ENCODE measurements around the gene KCNJ10. TPM values are rescaled to one million over a fixed set of nuclear protein-coding genes. Genes with fewer than 3 reads are reported as not detected.
A peak's percentile ranks its signal among the peaks of the same experiment; 100 is the strongest.

The KCNJ10 gene
- total RNA-seq, 4 donors from 2014 or later = not detected

DNA sequence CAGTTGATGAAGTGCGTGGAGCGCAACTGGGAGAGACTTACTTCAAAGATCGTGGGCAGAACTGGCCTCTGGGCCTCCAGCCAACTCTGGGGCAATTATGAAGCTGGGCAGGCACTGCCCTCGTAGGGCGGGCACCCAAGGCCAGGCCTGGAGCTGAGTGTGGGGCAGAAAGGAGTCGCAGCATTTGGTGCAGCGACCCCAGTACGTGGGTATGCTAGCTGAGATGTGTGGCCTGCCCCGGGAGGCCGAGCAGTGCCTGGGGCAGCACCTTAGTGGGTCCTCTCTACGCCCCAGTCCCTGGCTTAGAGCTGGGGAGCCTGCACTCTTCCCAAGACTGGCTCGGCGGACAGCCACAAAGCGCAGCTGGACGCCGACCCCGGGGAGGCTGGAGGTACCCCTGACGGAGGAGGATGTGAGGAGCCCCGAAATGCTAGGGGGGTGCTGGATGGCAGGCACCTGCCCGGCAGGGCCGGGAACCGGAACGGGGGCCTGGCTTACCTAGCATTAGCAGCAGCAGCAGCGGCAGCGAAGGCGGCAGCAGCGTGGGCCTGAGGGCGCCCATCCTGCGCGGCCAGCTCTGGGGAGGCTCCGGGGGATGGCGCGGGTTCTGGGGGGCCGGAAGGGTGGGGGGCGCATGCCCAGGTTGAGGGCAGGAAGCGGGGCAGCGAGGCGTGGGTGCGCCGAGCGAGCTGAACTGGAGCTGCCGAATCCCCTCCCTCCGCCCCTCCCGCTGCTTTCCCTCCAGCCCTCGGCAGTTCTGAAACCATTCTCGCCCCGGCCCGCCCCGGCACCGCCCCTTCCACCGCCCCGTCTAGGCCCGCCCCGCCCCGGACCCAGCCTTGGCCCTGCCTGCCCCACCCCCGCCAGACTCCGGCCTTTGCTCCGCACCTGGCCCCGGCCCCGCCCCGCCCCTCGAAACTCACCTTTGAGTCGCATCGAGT is 28.2 kb upstream of the KCNJ10 start, which contains the start of gene IGSF8:
IGSF8 (minus strand) TSS at position 709 of the 941 bp plus-strand sequence; CDS start at position 562, 147 bp downstream.
- Histone ChIP-seq H3K4me3 (peak within 1 kb of the TSS; percentile 79), H3K27ac (peak within 1 kb of the TSS; percentile 84), H3K4me1 (peaks cover 59% of the 10 kb centered on the region), H3K9me3 (no peaks in the 10 kb centered on the region), H3K36me3 (peaks cover 17% of the 10 kb centered on the region), H3K27me3 (no peaks in the 10 kb centered on the region)
- TF ChIP-seq POLR2A (IDR thresholded peaks at IDR 0.05) (no peak), EP300 (IDR thresholded peaks at IDR 0.05) (no peak)
- TF ChIP-seq, protein P1, sequence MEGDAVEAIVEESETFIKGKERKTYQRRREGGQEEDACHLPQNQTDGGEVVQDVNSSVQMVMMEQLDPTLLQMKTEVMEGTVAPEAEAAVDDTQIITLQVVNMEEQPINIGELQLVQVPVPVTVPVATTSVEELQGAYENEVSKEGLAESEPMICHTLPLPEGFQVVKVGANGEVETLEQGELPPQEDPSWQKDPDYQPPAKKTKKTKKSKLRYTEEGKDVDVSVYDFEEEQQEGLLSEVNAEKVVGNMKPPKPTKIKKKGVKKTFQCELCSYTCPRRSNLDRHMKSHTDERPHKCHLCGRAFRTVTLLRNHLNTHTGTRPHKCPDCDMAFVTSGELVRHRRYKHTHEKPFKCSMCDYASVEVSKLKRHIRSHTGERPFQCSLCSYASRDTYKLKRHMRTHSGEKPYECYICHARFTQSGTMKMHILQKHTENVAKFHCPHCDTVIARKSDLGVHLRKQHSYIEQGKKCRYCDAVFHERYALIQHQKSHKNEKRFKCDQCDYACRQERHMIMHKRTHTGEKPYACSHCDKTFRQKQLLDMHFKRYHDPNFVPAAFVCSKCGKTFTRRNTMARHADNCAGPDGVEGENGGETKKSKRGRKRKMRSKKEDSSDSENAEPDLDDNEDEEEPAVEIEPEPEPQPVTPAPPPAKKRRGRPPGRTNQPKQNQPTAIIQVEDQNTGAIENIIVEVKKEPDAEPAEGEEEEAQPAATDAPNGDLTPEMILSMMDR (IDR thresholded peaks at IDR 0.05) = no peak
- 3% methylated on average over 21 of the region's 64 CpGs for WGBS
- DNase-seq (ENCODE audit: low spot score in 2 of 2) = peak; percentile 96 to 97

DNA sequence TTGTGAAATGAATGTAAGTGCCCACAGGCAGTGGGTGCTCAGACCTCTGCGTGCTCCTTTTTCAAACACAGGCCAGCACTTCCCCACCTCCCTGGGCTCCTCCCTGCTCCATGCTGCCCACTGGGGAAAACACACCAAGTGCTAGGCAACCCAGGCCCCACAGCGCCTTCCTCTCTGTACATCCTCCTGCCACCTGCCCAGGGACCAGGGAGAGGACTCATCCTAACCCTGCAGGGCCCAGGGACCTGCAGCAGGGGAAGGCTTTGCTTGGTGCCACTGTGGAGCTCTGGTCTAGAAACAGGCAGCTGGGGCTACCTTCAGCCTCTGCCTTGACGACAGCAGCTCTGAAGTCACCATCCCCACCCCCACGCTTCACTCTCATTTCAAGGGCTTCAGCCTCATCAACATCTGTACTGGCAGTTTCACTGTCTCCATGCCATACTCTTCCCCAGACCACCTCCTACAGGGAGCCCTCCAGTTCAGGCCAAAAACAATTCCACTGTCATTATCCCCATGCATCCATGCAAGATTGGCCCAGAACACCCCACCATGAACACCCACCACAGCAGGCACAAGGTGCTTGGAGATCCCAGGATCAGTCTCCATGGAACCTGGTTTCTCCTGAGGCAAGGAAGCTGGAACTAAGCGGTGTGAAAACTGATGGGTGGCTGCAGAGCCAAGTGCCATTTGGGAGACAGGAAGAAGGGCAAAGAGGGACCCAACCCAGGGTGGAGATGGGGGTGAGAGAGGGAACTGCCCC is 27.4 kb upstream of the KCNJ10 start:
- Histone ChIP-seq H3K4me3 (peak overlapping the region; percentile 79), H3K27ac (peak overlapping the region; percentile 84), H3K36me3 (peaks cover 25% of the 10 kb centered on the region), H3K27me3 (no peaks in the 10 kb centered on the region), H3K9me3 (no peaks in the 10 kb centered on the region), H3K4me1 (peaks cover 56% of the 10 kb centered on the region)
- 34% methylated on average over 4 of the region's 5 CpGs for WGBS
- TF ChIP-seq POLR2A (IDR thresholded peaks at IDR 0.05) (no peak), POLR2AphosphoS5 (IDR thresholded peaks at IDR 0.05) (no peak), EP300 (IDR thresholded peaks at IDR 0.05) (no peak)
- TF ChIP-seq, protein P1 (IDR thresholded peaks at IDR 0.05) = no peak
- no peak for DNase-seq (ENCODE audit: low spot score in 2 of 2)

DNA sequence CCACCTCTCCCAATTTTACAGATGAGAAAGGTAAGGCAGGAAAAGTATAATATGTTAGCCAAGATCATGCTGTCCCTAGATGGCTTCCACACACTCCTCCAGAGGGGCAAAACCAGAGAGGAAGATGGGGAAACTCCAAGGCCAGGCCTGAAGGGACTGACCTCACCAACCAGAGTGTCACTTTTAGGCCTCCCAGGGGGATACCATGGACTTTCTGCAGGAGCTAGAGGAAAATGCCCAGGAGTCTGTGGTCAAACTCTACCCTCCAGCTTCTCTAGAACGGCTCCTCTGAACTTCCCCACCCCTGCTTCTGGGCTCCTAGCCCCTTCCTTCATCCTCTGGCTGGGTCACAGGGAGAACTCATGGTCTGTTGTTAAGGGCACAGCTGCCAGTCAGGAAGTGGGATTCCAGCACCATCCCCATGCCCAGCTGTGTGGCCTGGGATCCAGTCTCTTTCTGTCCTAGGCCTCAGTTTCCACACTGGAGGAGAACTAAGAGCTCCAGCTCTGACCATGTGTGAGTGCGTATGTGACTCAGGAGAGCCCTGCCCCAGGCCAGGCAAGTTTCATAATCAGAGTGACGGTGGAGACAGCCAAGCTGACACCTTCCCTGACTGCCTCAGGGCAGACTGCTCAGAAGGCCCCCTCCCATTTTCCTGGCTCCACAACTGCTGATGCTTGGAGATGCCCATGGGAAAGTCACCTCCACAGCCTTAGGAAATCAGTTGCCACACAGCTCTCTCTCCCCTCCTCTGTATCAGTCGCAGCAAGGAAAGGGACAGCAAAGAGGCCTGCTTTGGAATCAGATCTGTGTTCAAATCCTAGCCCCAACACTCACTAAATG is 26.5 kb upstream of the KCNJ10 start:
- DNase-seq (ENCODE audit: low spot score in 2 of 2) = peak in 1 of 2 donors; percentile 87
- WGBS = 30% methylated on average over 4 of the region's 4 CpGs
- peaks cover 33% of the 10 kb centered on the region for H3K36me3 ChIP-seq
- H3K9me3 ChIP-seq = no peaks in the 10 kb centered on the region
- peak overlapping the region; percentile 79 for H3K4me3 ChIP-seq
- peak overlapping the region; percentile 84 for H3K27ac ChIP-seq
- TF ChIP-seq EP300 (IDR thresholded peaks at IDR 0.05) (no peak), POLR2AphosphoS5 (IDR thresholded peaks at IDR 0.05) (peak in 1 of 3 donors; percentile 17)
- peaks cover 47% of the 10 kb centered on the region for H3K4me1 ChIP-seq
- no peaks in the 10 kb centered on the region for H3K27me3 ChIP-seq

DNA sequence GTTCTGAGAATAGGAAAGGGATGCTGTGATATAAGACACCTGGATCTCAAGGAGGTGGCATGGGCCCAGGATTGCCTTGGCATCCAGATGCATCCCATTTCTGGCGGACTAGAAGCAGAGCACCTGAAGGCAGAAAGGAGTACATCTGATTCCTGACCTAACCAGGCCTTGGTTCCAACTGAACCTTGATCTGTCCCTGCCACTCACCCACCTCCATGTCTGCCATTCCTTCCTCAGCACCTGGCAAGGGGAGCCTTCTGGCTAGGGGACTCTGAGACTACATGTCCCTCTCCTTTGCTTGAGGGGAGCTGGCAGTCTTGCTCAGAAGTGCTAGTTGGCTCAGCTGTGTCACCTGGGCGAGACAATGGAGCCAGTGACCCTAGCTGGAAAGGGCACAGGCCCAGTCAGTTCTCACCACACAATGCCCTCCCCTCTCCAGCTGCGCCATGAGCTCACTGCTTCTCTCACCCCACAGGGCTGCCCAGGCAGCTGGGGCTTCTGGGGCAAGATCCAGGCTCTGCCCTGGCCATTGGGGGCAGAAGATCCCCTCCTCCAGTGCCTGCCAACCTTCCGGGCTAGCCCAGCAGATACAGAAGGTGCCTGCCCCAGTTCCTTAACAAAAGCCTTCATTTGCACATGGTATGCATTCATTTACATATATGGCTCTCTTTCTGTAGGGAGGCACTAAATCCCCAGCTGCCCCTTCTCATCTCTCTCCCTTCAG is 25.6 kb upstream of the KCNJ10 start:
- TF ChIP-seq POLR2AphosphoS5 (IDR thresholded peaks at IDR 0.05) = no peak
- TF ChIP-seq EP300 (IDR thresholded peaks at IDR 0.05) = no peak
- TF ChIP-seq POLR2A (IDR thresholded peaks at IDR 0.05) = no peak
- TF ChIP-seq, protein P1 (IDR thresholded peaks at IDR 0.05) = no peak
- Histone ChIP-seq H3K27me3 (no peaks in the 10 kb centered on the region), H3K27ac (no peak overlapping the region), H3K4me1 (peaks cover 40% of the 10 kb centered on the region), H3K9me3 (no peaks in the 10 kb centered on the region), H3K4me3 (no peak overlapping the region), H3K36me3 (peaks cover 43% of the 10 kb centered on the region)
- WGBS = 68% methylated on average over 4 of the region's 4 CpGs
- no peak for DNase-seq (ENCODE audit: low spot score in 2 of 2)

DNA sequence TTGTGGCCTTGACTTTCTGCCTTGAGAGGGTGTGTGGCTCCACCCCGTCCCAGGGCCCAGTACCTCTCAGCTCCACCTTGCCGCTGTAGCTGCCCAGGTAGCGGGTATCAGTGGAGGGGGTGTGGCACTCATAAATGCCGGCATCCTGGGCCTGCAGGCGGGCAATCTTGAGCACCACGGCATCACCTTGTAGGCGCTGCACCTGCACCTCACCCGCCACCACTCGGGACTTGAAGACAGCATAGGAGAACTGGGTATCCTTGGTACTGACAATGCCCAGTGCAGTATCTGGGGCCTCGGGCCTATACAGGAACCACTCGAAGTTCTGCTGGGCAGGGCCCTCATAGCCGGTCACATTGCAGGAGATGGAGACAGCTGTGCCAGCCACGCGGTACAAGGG is 24.8 kb upstream of the KCNJ10 start:
- H3K27ac ChIP-seq = no peak overlapping the region
- WGBS = 95% methylated on average over 4 of the region's 14 CpGs

More for the DNA sequence above, 24.8 kb upstream of the KCNJ10 start:
- DNase-seq (ENCODE audit: low spot score in 2 of 2) = no peak
- Histone ChIP-seq H3K9me3 (no peaks in the 10 kb centered on the region), H3K27me3 (no peaks in the 10 kb centered on the region), H3K36me3 (peaks cover 49% of the 10 kb centered on the region), H3K4me3 (no peak overlapping the region), H3K4me1 (peaks cover 40% of the 10 kb centered on the region)
- TF ChIP-seq, protein P1 (IDR thresholded peaks at IDR 0.05) = no peak
- TF ChIP-seq POLR2A (IDR thresholded peaks at IDR 0.05) (no peak), EP300 (IDR thresholded peaks at IDR 0.05) (no peak), POLR2AphosphoS5 (IDR thresholded peaks at IDR 0.05) (no peak)

All from suprapubic skin (tissue), 4 donors.